Measurements from ENCODE around the gene THAP10.

GRCh38 chr15:70912187-70912586 lies 20.0 kb upstream of the THAP10 start:
- TF ChIP-seq CTCF (conservative IDR thresholded peaks at IDR 0.05; ENCODE audit: low read depth, low read length) (no peak), EZH2 (IDR thresholded peaks at IDR 0.05; ENCODE audit: borderline replicate concordance, low read depth, low read length, poor library complexity, severe bottlenecking) (no peak)

All from A673 (cell line).